CD8-positive, alpha-beta memory T cell (primary cell): ENCODE measurements around the gene VPS54. TPM values are rescaled to one million over a fixed set of nuclear protein-coding genes. Genes with fewer than 3 reads are reported as not detected.
A peak's percentile ranks its signal among the peaks of the same experiment; 100 is the strongest.

Source experiments
- CTCF ChIA-PET: fragments of 350-600 bp; sonication (Branson Sonifier 250); formaldehyde crosslinking; loops from one replicate; lab custom pipeline; 2021; ENCODE audit warnings: antibody characterized with exemption; lab: Charles Lee
- POLR2A ChIA-PET: fragments of 350-600 bp; sonication (Branson Sonifier 250); formaldehyde crosslinking; loops from one replicate; lab custom pipeline; 2021; ENCODE audit warnings: antibody characterized with exemption; lab: Charles Lee
- DNase-seq, 5 donors: peaks; one replicate each; pipeline versions ENCODE4 v3.0.0 to v3.0.0-alpha.2; 2020 to 2022; ENCODE audit warnings: mixed read lengths in 1 of 5
- H3K27ac ChIP-seq: one replicate; pipeline ENCODE4 v1.7.0; 2013; ENCODE audit warnings: low read depth, mild to moderate bottlenecking, low read length, moderate library complexity
- H3K27me3 ChIP-seq: 2 replicates; pipeline ENCODE4 v1.7.0; 2013; ENCODE audit warnings: low read length, mild to moderate bottlenecking; ENCODE audit not compliant: insufficient read depth, poor library complexity, severe bottlenecking
- H3K36me3 ChIP-seq: 2 replicates; pipeline ENCODE4 v1.7.0; 2013; ENCODE audit warnings: mild to moderate bottlenecking, low read length, moderate library complexity; ENCODE audit not compliant: insufficient read depth
- H3K4me1 ChIP-seq: 2 replicates; pipeline ENCODE4 v1.7.0; 2013; ENCODE audit warnings: mild to moderate bottlenecking, low read length, moderate library complexity; ENCODE audit not compliant: insufficient read depth
- H3K4me3 ChIP-seq: 2 replicates; pipeline ENCODE4 v1.7.0; 2013; ENCODE audit warnings: mild to moderate bottlenecking, low read length
- H3K9me3 ChIP-seq: 2 replicates; pipeline ENCODE4 v1.7.0; 2013; ENCODE audit warnings: mild to moderate bottlenecking, low read length
- H3K27ac Mint-ChIP-seq, 8 donors: one replicate each; pipeline ENCODE4 v1.8.0; 2020 to 2021; ENCODE audit warnings: mixed read lengths in 8 of 8, mild to moderate bottlenecking in 6 of 8, inconsistent platforms in 3 of 8, moderate library complexity in 3 of 8
- H3K27me3 Mint-ChIP-seq, 2 donors: one replicate each; pipeline ENCODE4 v1.8.0; 2020 to 2021; ENCODE audit warnings: mixed read lengths in 2 of 2, mild to moderate bottlenecking in 1 of 2, moderate library complexity in 1 of 2
- H3K36me3 Mint-ChIP-seq, 3 donors: one replicate each; pipeline ENCODE4 v1.8.0; 2020 to 2021; ENCODE audit warnings: mixed read lengths in 3 of 3, inconsistent platforms in 1 of 3, mild to moderate bottlenecking in 1 of 3
- H3K4me1 Mint-ChIP-seq, 3 donors: one replicate each; pipeline ENCODE4 v1.8.0; 2020 to 2021; ENCODE audit warnings: mixed read lengths in 3 of 3, inconsistent platforms in 1 of 3, mild to moderate bottlenecking in 1 of 3
- H3K4me3 Mint-ChIP-seq, 7 donors: one replicate each; pipeline ENCODE4 v1.8.0; 2020 to 2021; ENCODE audit warnings: mixed read lengths in 7 of 7, mild to moderate bottlenecking in 6 of 7, moderate library complexity in 4 of 7, inconsistent platforms in 2 of 7
- H3K9me3 Mint-ChIP-seq, 5 donors: one replicate each; pipeline ENCODE4 v1.8.0; 2020 to 2022; ENCODE audit warnings: mixed read lengths in 5 of 5, mild to moderate bottlenecking in 3 of 5, moderate library complexity in 2 of 5, inconsistent platforms in 1 of 5
- polyA plus RNA-seq: library from polyadenylated mRNA; unstranded; fragments of 300-500 nt; fragmentation: Illumina TruSeq; gene quantifications from one replicate; pipeline ENCODE4 v1.2.3, GENCODE V29; 2021
- total RNA-seq, 2 experiments: library from RNA; stranded (reverse); gene quantifications; one replicate each; pipeline ENCODE4 v1.2.3, GENCODE V29; 2021

VPS54 gene
- total and polyA plus RNA-seq, 3 experiments from 2014 or later: 10.7 to 11.3 (median 10.9) TPM

- POLR2A ChIA-PET: no interaction called here
- Histone ChIP-seq H3K9me3 (no peaks in the 10 kb centered on the region), H3K4me3 (no peak overlapping the region), H3K27ac (no peak overlapping the region), H3K27me3 (no peaks in the 10 kb centered on the region), H3K36me3 (no peaks in the 10 kb centered on the region), H3K4me1 (peaks cover 30% of the 10 kb centered on the region)
- Mint-ChIP-seq H3K4me1 (peaks cover 3 to 6% (median 5%) of the 10 kb centered on the region in 3 donors), H3K36me3 (no peaks in the 10 kb centered on the region), H3K9me3 (no peaks in the 10 kb centered on the region), H3K4me3 (no peak overlapping the region), H3K27me3 (peaks cover 3 to 6% of the 10 kb centered on the region in 2 donors), H3K27ac (no peak overlapping the region)
- no peak for DNase-seq
- CTCF ChIA-PET: interaction anchor here (1.0 kb wide), 1 partner anchor 9 kb away, joined by 3 read pairs; no protein-coding TSS in a partner anchor
These were observed 36.8 kb upstream of the VPS54 start for GRCh38 chr2:64056021-64056420.

- no peaks in the 10 kb centered on the region for H3K27me3 ChIP-seq
- POLR2A ChIA-PET: no interaction called here
These were observed 35.1 kb upstream of the VPS54 start for GRCh38 chr2:64054161-64054915.

DNA sequence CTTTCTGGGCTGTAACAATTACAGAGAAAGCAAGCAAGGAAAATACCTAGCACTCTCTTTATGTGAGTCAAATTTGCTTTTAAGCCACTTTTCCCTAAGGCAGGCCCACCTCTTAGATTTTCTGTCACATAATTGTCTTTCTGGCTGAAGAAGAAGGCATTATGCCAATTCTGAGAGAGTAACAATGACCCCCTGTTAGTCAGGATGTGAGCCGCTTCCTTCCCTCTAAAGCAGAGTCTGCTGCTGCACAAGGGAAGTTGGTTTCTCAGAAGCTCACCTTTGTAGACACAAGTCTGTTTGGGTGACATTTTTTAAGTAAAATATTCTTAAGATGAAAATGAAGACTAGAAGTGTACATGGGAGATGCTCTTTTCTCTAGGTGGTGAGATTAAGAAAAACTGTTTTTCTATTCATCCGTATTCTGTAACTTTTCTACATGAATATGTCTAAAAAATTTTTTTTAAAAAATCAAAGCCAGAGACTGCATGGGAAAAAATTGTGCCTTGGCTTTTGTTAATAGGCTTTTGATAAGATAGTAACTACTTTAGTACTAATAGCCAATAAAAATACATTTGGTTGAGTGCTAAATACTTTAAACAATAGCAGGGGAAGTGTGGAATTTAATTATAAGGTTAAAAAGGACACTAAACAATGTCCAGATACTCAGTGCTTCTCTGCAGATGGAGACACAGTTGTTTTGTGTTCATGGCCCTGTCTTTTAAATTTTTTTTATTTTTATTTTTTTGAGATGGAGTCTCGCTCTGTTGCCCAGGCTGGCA lies 33.4 kb upstream of the VPS54 start:
- Histone ChIP-seq H3K9me3 (no peaks in the 10 kb centered on the region), H3K4me1 (peaks cover 34% of the 10 kb centered on the region), H3K36me3 (no peaks in the 10 kb centered on the region), H3K27me3 (no peaks in the 10 kb centered on the region), H3K27ac (no peak overlapping the region), H3K4me3 (no peak overlapping the region)
- no peaks in the 10 kb centered on the region for H3K36me3 Mint-ChIP-seq
- peak in 1 of 5 donors; percentile 29 for DNase-seq
- POLR2A ChIA-PET: no interaction called here
- H3K27ac Mint-ChIP-seq: peak overlapping the region in 1 of 8 donors; percentile 61
- H3K27me3 Mint-ChIP-seq: no peaks in the 10 kb centered on the region
- no peak overlapping the region for H3K4me3 Mint-ChIP-seq
- peaks cover 10 to 13% (median 11%) of the 10 kb centered on the region in 3 donors for H3K4me1 Mint-ChIP-seq
- CTCF ChIA-PET: interaction anchor here (1.2 to 1.3 kb wide), 3 partner anchors 274 to 435 kb away, joined by 3 to 6 read pairs (median 4); no protein-coding TSS in a partner anchor
- no peaks in the 10 kb centered on the region for H3K9me3 Mint-ChIP-seq

More at GRCh38 chr2:64054161-64054915, 35.1 kb upstream of the VPS54 start:
- H3K36me3 ChIP-seq: no peaks in the 10 kb centered on the region
- peaks cover 3 to 6% of the 10 kb centered on the region in 2 donors for H3K27me3 Mint-ChIP-seq
- no peaks in the 10 kb centered on the region for H3K36me3 Mint-ChIP-seq
- H3K27ac Mint-ChIP-seq: no peak overlapping the region
- peaks cover 10 to 13% (median 11%) of the 10 kb centered on the region in 3 donors for H3K4me1 Mint-ChIP-seq
- no peak overlapping the region for H3K27ac ChIP-seq
- H3K9me3 Mint-ChIP-seq: no peaks in the 10 kb centered on the region
- H3K4me3 Mint-ChIP-seq: no peak overlapping the region
- no peak overlapping the region for H3K4me3 ChIP-seq
- DNase-seq: no peak
- H3K9me3 ChIP-seq: no peaks in the 10 kb centered on the region
- CTCF ChIA-PET: interaction anchor here (1.3 kb wide), 1 partner anchor 433 kb away, joined by 3 read pairs; no protein-coding TSS in a partner anchor
- H3K4me1 ChIP-seq: peaks cover 34% of the 10 kb centered on the region

GRCh38 chr2:64049633-64050220 lies 30.5 kb upstream of the VPS54 start:
- CTCF ChIA-PET: interaction anchor here (0.7 to 4.2 kb wide), 13 partner anchors 10 to 474 kb away, joined by 3 to 102 read pairs (median 3); partner anchors contain the start of gene AFTPH
- POLR2A ChIA-PET: interaction anchor here (1.3 kb wide), 1 partner anchor 278 kb away, joined by 5 read pairs; no protein-coding TSS in a partner anchor
- H3K27me3 ChIP-seq: no peaks in the 10 kb centered on the region

DNA sequence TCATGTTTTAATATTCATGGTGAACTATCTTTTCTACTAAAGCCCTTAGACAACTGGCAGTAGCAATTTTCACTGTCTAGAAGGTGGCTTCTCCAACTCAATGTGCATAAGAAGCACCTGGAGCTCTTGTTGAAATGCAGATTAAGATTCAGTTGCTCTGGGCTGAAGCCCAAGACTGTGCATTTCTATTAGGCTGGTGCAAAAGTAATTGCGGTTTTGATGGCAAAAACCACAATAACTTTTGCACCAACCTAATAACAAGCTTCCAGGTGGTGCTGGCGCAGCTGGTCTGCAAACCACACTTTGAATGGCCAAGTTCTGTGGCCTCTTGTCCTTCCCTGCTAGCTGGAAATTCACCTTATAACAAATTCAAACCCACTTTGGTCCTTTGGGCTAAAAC lies 26.7 kb upstream of the VPS54 start:
- H3K9me3 Mint-ChIP-seq: no peaks in the 10 kb centered on the region
- no peak overlapping the region for H3K4me3 ChIP-seq
- DNase-seq: no peak
- H3K36me3 ChIP-seq: no peaks in the 10 kb centered on the region
- no peaks in the 10 kb centered on the region for H3K36me3 Mint-ChIP-seq
- H3K4me3 Mint-ChIP-seq: no peak overlapping the region
- peaks cover 6 to 7% (median 6%) of the 10 kb centered on the region in 3 donors for H3K4me1 Mint-ChIP-seq
- POLR2A ChIA-PET: no interaction called here
- H3K27me3 ChIP-seq: no peaks in the 10 kb centered on the region
- H3K27ac Mint-ChIP-seq: no peak overlapping the region
- H3K27me3 Mint-ChIP-seq: no peaks in the 10 kb centered on the region
- H3K9me3 ChIP-seq: no peaks in the 10 kb centered on the region
- CTCF ChIA-PET: interaction anchor here (1.1 kb wide), 1 partner anchor 285 kb away, joined by 5 read pairs; no protein-coding TSS in a partner anchor
- H3K27ac ChIP-seq: no peak overlapping the region
- H3K4me1 ChIP-seq: peaks cover 4% of the 10 kb centered on the region

More at GRCh38 chr2:64049633-64050220, 30.5 kb upstream of the VPS54 start:
- no peaks in the 10 kb centered on the region for H3K9me3 Mint-ChIP-seq
- Histone ChIP-seq H3K36me3 (no peaks in the 10 kb centered on the region), H3K4me1 (peaks cover 34% of the 10 kb centered on the region), H3K4me3 (no peak overlapping the region), H3K27ac (no peak overlapping the region), H3K9me3 (no peaks in the 10 kb centered on the region)
- H3K36me3 Mint-ChIP-seq: no peaks in the 10 kb centered on the region
- H3K4me1 Mint-ChIP-seq: peaks cover 10 to 13% (median 11%) of the 10 kb centered on the region in 3 donors
- H3K27ac Mint-ChIP-seq: peak overlapping the region in 7 of 8 donors; percentile 0 to 82 (median 6)
- no peaks in the 10 kb centered on the region for H3K27me3 Mint-ChIP-seq
- DNase-seq: peak; percentile 24 to 75 (median 60)
- no peak overlapping the region for H3K4me3 Mint-ChIP-seq

GRCh38 chr2:64040161-64040560 lies 20.9 kb upstream of the VPS54 start:
- H3K27ac Mint-ChIP-seq: peak overlapping the region in 2 of 8 donors; percentile 5 to 32
- H3K27me3 Mint-ChIP-seq: no peaks in the 10 kb centered on the region
- POLR2A ChIA-PET: no interaction called here

DNA sequence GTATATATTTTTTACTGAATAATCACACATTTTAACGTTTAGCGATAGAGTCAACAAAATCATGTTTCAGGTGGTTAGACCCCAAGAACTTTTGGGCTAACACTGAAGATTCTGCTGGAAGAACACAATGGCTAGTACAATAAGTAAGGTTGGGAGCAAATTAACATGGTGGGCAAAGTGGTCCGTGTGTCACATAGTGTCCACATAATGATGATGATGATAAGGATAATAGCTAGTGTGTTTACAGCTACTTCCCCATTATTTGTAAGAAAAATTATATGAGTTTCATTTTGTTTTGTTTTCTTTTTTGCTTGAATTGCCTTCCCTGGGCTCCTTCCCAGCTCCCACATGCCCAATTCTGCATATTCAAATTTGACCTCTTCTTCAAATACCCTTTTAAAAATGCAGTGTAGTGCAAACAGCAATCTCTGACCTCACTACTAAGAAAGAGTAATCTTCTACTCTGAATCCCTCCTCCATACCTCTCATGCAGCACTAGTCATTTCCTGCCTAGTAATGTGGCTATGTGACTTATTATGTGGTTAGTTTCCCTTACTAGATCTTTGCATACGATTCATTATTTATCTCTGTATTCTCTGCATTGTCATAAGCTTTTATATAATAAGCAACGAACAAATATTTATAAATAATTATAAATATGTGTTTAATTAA lies 16.9 kb upstream of the VPS54 start:
- H3K27ac Mint-ChIP-seq: peak overlapping the region; percentile 0 to 89 (median 60)
- DNase-seq: peak in 2 of 5 donors; percentile 40 to 61
- H3K4me1 ChIP-seq: peaks cover 31% of the 10 kb centered on the region
- POLR2A ChIA-PET: interaction anchor here (1.0 kb wide), 1 partner anchor 17 kb away, joined by 3 read pairs; the partner anchor contains the start of gene VPS54
- peaks cover 0 to 2% (median 0%) of the 10 kb centered on the region in 3 donors for H3K36me3 Mint-ChIP-seq
- CTCF ChIA-PET: interaction anchor here (1.1 kb wide), 1 partner anchor 11 kb away, joined by 3 read pairs; no protein-coding TSS in a partner anchor
- H3K27me3 Mint-ChIP-seq: no peaks in the 10 kb centered on the region
- H3K36me3 ChIP-seq: no peaks in the 10 kb centered on the region
- no peaks in the 10 kb centered on the region for H3K9me3 ChIP-seq
- peak overlapping the region; percentile 27 to 75 (median 65) for H3K4me3 Mint-ChIP-seq
- peak overlapping the region; percentile 8 for H3K27ac ChIP-seq
- H3K9me3 Mint-ChIP-seq: no peaks in the 10 kb centered on the region
- peaks cover 24 to 45% (median 43%) of the 10 kb centered on the region in 3 donors for H3K4me1 Mint-ChIP-seq
- peak overlapping the region; percentile 39 for H3K4me3 ChIP-seq
- no peaks in the 10 kb centered on the region for H3K27me3 ChIP-seq

More at GRCh38 chr2:64040161-64040560, 20.9 kb upstream of the VPS54 start:
- no peak for DNase-seq
- no peaks in the 10 kb centered on the region for H3K36me3 ChIP-seq
- Mint-ChIP-seq H3K36me3 (peaks cover 0 to 2% (median 0%) of the 10 kb centered on the region in 3 donors), H3K9me3 (no peaks in the 10 kb centered on the region), H3K4me3 (no peak overlapping the region), H3K4me1 (peaks cover 19 to 29% (median 29%) of the 10 kb centered on the region in 3 donors)
- no peak overlapping the region for H3K27ac ChIP-seq
- no peak overlapping the region for H3K4me3 ChIP-seq
- no peaks in the 10 kb centered on the region for H3K9me3 ChIP-seq
- CTCF ChIA-PET: interaction anchor here (1.2 kb wide), 1 partner anchor 9 kb away, joined by 3 read pairs; no protein-coding TSS in a partner anchor
- no peaks in the 10 kb centered on the region for H3K27me3 ChIP-seq
- peaks cover 27% of the 10 kb centered on the region for H3K4me1 ChIP-seq
